GM21367 (cell line): ENCODE data around the gene DNASE1L2.

Experiments used
- ATAC-seq: cut with Tn5 transposase; IDR thresholded peaks from one replicate; pipeline ENCODE4 v1.9.1; 2021; ENCODE audit not compliant: unreplicated experiment

The DNASE1L2 gene, protein sequence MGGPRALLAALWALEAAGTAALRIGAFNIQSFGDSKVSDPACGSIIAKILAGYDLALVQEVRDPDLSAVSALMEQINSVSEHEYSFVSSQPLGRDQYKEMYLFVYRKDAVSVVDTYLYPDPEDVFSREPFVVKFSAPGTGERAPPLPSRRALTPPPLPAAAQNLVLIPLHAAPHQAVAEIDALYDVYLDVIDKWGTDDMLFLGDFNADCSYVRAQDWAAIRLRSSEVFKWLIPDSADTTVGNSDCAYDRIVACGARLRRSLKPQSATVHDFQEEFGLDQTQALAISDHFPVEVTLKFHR

DNA sequence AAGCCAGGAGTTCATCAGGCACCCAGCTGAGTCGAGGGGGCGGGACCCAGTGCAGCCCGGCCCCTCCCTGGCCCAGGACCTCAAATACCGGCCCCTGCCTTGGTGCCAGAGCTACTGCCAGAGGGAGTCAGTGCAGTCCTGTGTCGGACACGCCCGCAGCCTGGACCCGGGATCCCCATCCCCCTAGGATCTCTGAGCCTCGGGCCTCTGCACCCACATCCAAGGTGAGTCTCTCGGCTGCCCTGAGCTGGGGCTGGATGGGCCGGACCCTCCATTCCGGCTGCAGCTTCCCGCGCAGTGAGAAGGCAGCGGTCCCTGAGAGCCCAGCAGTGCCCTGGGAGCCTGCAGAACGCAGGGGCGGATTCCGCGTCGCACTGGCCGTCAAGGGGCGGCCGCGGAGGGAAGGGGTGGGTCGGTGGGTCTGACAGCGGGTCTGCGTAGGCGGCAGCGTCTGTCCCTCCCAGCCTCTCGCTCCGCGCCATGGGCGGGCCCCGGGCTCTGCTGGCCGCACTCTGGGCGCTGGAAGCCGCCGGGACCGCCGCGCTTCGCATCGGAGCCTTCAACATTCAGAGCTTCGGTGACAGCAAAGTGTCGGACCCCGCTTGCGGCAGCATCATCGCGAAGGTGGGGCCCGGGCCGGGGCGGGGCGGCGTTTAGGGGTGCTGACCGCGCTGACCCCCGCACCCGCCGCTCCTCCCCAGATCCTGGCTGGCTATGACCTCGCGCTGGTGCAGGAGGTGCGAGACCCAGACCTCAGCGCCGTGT lies at the start of gene DNASE1L2:
Gene DNASE1L2, plus strand, starts transcription at position 108 of the 765 bp plus-strand sequence. Its CDS starts 373 bp downstream, at position 481.
- ATAC-seq, result no peak

DNA sequence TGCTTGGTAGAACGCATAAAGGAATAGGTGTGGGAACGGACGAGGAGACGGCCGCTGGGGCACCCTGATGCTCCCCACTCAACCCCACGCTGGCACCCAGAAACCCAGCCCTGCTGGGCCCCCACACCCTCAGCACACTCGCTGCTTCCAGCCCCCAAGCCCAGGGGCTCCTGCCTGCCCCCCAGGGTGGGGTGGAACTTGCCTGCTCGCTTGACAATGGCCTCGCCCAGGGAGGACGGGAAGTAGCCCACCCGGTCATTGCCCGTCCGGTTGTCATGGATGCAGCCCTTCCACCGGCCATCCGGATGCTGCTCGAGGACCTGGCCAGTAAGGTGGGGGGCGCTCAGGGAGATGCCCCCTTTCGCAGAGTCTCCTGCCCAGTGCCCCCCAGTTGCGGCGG lies 49.7 kb upstream of the DNASE1L2 start:
- no peak for ATAC-seq

DNA sequence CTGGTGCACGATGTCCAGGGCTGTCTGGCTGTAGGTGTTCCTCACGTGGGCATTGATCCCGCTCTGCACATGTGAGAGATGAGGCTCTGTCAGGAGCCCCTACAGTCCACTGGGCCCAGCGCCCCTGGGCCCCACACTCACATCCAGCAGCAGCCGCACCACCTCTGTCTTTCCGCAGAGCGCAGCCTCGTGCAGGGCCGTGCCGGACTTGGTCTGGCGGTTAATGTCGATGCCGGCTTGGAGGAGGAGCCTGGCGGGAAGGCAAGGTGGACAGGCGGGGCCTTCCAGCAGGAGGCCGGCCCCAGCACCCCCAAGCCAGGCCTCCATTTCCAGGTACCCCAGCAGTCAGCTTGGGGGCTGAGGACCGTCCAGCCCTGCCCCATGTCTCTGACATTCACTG lies 49.0 kb upstream of the DNASE1L2 start:
- no peak for ATAC-seq

DNA sequence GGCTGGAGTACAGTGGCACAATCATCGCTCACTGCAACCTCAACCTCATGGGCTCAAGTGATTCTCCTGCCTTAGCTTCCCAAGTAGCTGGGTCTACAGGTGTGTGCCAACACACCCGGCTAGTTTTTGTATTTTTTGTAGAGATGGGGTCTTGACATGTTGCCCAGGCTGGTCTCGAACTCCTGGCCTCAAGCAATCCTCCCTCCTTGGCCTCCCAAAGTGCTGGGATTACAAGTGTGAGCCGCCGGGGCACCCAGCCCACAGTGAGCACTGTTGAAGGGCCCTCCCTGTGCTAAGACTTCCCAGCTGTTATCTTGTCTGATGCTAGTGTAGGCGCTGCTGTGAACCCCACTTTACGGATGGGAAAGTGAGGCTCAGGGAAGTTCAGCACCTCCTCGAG lies 47.8 kb upstream of the DNASE1L2 start:
- no peak for ATAC-seq

DNA sequence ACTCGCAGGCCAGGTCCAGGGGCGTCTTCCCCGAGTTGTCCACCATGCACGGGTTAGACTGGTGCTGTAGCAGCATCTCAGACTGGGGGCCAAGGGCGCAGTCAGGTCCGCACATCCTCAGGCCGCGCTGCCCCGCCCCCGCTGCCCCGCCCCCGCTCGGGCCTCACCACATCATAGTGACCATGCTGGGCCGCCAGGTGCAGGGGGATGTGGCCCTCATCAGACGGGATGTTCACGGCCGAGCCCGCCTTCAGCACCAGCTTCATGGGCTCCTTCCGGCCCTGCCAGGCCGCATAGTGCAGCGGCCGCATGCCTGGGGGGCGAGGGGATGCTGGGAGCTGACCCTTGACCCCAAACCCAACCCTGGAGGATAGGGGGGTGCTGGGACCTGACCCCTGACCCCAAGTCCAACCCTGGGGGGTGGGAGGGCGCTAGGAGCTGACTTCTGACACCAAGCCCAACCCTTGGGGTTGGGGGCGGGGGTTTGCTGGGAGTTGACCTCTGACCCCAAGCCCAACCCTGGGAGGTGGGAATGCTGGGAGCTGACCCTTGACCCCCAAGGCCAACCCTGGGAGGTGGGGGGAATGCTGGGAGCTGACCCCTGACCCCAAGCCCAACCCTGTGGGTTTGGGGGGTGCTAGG lies 46.9 kb upstream of the DNASE1L2 start:
- no peak for ATAC-seq

DNA sequence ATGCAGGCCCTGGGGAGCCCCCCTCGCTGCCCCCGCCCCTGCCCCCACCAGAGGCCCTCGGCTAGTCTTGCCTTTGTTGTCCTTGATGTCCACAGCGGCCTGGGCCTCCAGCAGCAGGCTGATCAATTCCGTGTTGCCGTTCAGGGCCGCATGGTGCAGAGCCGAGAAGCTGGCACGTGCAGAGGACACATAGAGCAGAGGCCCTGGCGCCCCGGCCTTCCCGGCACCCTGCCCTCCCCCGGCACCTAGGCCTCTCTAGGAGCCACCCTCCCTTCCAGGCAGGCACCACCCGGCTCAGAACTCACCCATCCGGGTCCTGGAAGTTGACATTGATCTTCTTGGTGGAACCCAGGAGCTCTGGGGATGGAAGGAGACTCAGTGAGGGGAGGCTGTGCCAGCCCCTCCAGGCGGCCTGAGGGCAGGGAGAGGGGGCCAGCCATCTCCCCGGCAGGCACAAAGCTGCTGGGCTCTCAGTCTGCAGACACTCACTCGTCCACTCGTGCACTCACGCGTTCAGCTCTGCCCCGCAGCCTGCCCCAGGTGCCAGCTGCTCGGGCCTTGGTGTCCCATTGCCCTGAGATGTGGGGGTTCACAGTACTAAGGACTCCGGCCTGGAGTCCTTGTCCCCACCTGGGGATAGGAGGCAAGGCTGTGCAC lies 46.1 kb upstream of the DNASE1L2 start:
- no peak for ATAC-seq

DNA sequence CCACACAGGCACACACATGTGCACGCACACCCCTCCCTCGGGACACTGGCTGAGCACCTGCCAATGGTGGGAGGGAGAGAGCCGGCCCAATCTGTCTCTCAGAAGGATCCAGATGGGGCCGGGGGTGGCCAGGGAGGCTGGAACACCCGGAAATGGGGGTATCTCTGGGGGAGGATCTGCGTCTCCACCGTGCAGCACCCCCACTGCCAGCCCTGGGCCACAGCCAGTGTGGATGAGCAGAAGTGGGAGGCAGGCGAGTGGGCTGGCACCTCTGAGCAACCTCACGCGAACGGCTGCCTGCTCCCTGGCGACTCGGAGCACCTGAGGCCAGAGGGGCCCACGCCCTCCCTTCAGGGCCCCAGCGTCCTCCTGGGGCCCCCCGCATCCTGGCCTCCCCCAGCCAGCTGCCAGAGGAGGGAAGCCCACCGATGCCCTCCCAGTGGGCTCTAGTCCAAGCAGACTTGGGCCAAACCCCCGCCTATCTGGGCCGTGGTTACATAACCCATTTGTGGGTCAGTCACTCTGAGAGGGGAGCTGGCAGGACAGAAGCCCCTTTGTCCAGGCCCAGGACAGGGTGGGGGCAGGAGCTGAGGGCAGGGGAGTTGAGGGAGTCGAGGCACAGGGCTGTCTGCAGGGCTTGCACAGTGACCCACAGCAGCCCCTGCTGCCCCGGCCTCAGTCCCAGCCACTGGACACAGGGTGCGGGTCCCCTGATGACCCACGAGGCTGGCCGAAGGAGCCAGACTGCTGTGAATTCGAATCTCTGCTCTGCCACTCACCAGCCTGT lies 45.4 kb upstream of the DNASE1L2 start:
- no peak for ATAC-seq

DNA sequence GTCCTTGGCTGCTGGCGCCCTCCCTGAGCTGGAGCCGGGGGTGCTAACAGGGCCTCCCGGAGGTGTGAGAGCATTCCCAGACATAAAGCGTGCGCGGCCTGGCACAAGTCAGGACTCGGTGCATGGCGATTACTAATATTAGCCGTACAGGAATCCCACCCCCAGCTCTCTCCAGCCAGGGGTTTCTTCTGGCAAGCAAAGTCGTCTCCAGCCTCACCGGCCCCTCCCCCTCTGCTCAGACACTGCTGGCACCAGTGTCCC lies 44.9 kb upstream of the DNASE1L2 start:
- no peak for ATAC-seq

DNA sequence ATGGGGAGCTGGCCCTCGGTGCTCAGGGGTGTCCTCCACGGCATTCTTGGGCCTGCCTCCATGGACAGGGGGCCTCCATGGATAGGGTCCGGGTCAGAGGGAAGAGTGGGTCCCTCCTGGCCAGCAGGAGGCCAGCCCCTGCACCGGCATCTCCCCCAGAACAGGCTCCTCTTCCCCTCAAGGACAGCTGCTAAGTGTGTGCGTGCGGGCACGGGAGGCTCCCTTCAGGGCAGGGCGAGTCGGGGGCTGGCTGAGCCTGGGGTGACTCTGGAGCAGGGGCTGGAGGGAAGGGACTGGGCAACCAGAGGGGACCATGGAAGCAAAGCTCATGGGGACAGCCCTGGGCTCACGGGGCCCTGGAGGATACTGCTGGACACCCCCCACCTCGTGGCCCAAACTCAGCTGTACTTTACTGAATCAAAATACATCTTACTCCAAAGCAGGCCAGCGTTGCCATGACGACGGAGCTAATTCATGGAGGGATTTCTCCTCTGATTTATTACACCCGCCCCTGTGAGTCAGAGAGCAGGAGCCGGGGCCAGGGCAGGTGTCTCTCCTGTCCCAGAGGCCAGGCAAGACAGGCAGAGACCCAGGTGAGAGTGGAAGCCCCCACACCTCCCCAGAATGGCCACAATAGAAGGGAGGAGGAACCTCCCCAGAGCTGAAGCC lies 41.9 kb upstream of the DNASE1L2 start:
- ATAC-seq, result no peak

DNA sequence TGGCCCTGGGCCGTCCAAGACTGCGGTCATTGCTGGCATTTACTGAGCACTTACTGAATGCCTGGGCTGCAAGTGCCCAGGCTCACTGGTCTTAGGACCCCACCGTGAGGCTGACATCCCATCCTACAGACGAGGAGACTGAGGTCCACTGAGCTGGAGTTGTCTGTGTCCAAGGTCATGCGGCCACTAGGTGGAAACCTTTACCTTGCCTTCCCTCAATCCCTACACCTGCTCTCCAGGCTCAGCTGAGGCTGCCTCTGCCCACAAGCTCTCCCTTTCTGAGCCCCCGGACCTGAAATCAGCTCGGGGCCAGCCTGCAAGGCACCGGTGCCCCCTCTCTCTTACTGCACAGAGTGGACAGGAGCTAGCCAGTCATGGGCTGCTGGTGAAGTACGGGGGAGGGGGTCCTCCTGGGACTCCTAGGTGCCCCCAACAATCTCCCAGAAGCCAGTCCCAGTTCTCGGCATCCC lies 41.4 kb upstream of the DNASE1L2 start:
- no peak for ATAC-seq

DNA sequence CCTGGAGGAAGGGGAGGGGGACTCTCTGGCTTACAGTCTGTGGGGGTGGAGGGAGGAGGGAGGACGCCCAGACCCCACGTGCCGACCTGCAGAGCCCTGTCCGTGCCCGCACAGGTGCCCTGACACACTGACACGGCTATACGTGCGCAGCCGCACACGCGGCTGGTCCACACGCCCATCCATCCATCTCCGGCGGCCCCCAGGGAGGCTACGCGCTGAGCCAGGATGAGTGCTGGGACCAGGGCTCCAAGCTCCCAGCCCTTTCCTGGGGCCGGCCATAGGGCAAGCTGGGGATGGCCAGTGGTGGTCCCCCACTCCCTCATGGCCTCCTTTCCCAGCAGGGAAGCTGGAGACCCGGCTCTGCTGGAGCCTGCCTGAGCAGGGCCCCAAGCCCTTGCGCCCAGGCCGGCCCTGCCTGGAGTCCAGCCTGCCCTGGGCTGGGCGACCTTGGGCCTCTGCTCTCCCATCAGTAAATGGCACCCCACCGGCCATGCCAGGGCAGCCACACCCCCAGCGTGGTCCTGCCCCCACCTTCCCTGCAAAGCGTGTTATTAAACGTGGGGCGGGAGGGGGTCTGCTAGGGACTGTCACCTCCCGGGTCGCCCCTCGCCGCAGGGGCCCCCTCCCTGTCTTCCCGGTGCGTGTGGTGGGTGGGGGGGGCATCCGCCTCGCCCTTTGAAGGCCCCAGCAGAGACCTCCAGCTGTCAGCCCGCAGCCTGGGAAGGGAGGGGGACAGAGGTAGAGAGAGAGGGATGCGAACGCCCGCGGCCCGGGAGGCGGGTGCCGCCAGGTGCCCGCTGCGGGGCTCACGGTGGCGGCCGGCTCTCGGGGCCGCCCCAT lies 40.7 kb upstream of the DNASE1L2 start:
- no peak for ATAC-seq

DNA sequence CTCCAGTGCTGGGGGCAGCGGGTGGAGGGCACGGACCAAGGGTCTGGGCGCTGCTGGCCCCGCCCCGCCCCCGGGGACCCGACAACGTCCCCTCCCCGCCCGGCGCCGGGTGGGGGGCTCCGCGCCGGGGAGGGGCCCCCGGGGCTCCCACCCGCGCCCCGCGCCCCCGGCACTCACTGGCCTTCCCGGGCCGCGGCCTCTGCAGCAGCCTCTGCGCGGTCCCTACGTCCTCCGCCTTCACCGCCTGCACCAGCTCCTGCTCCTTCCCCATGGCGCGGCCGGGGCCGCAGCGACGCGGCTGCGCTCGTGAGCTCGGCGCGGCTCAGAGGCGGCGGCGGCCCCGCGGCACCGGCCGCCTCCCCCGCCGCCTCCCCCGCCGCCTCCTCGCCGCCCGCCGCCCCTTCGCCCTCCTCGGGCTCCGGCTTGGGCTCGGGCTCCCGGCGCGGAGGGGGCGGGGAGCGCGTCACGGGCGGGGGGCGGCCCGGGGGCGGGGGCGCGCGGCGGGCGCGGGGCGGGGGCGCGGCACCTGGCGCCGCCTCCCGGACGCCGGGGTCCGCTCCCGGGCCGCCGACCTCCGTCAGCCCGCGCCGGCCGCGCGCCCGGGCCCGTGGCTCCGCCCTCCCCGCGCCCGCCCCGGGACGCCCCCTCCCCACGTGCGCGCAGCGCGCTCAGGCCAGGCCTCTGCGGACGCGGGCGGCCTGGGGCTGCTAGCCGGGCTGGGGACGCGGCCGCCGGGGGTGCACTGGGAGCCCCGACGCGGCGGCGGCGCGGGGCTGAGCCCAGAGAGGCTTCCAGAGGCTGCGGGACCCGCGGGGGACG lies 39.9 kb upstream of the DNASE1L2 start, which contains the start of gene CASKIN1:
Gene CASKIN1, minus strand, starts transcription at position 444 of the 819 bp plus-strand sequence. Its CDS starts 173 bp downstream, at position 271.
- no peak for ATAC-seq

DNA sequence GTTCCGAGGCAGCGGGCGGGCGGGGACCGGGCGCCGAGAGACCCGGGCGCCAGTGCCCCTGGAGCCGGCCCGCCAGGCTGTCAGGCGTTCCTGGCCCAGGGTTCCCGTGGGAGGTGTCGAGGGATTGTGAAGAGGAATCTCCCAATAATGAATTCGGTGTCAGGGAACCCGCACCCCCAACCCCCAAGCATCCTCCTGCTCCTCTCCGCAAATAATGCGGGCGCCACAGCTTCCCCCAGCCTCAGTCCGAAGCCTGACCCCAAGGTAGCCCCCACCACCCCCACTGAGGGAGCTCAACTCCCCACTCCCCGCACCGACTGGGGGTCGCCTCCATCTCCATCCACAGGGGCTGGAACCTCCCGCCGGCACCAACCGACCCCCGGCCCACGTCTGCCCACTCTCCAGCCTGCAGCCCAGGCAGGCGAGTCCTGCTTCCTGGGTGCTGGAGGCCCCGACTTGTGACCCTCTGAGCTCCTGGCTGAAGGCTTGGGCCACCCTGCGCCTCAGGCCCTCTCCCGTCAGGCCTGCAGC lies 39.2 kb upstream of the DNASE1L2 start:
- ATAC-seq, result no peak

DNA sequence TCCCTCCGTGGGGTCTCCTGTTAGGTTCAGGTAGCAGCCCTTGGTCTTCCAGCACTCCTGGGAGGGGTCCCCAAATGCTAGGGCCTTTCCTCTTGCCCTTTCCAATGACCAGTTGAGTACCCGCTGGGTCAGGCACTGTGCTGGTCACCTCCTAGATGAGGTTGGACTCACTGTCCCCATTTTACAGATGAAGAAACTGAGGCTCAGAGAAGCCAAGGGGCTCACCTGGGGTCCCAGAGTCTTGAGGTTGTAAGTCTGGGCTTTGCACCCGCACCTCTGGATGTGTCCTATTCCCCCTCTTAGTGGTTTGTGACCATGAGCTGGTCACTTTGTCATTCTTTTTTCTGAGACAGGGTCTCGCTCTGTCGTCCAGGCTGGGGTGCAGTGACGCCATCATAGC lies 38.5 kb upstream of the DNASE1L2 start:
- ATAC-seq, result no peak

DNA sequence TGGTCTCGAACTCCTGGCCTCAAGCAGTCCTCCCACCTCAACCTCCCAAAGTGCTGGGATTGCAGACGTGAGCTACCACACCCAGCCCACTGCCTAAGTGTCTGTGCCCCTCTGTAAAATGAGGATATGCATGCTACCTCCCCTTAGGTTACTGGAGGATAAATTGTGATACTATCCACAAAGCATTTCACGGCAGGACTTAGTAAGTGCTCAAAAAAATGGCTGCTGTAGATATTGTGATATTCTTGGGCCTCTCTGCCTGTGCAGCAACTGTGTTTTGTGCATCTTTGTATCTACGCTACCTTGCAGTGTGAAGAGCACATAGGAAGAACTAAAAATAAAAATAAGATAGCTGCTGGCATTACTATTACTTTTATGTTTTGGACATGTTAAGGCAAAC lies 38.0 kb upstream of the DNASE1L2 start:
- ATAC-seq, result no peak

DNA sequence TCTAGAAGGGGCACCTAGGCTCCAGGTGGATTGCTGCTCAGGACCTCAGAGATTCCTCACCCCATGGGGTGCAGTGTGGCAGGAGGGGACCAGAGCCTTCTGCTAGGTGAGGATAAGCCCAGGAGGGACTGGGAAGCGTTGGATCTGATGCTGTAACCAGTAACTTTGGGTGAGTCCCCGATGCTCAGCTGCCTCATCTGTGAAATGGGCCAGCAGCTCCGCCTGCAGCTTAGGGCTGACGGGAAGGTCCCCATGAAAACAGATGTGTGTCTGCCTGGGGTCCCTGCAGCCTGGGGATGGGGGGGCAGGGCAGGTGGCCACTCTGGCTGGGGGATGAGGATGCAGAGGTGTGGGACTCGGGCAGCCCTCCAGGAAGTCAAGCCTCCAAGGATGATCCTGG lies 37.1 kb upstream of the DNASE1L2 start:
- no peak for ATAC-seq

DNA sequence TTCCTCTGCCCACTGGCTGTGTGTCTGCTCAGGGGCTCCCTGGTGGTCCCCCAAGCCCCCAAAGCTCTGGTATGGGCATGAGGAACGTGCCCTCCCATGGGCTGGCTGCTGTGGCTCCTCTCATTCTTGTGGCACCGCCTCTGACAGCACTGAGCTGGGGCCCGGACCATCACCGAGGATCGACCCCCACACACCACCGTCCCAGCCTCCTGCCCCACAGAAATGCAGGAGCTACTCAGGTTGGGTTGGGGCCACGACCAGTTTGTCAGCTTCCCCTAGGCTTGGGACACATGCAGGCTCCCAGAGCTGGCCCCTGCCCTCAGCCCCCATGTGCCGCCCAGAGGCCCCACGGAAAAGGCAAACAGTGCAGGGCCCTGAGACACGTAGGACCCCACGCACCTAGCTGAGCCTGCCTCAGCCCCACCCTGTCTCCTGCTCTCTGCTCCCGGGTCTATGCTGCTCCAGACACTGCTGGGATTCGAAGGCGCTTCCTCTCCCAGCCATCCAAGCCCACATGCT lies 36.6 kb upstream of the DNASE1L2 start:
- no peak for ATAC-seq

DNA sequence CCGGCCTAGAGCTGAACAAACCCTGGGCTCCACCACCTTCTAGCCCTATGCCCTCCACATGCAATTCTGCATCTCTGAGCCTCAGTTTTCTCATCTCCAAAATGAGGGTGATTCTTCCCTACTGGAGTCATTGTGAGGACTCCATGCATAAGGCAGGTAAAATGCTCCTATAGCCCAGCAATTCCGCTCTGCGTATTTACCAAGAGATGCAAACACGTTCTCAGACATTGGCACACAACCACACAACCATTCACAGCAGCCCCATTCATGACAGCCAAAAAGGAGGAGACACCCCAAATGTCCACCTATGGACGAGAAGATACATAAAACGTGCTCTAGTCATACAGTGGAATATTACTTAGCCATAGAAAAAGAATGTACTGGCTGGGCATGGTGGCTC lies 35.9 kb upstream of the DNASE1L2 start:
- no peak for ATAC-seq
